ENCODE measurements around the gene FGFBP2.

FGFBP2 gene

GRCh38 chr4:15968551-15969300 is 5.8 kb upstream of the FGFBP2 start:
- DNase-seq (ENCODE audit: low read depth in 2 of 2, low spot score in 1 of 2): no peak

- no peak for DNase-seq (ENCODE audit: low read depth in 2 of 2, low spot score in 1 of 2)
These were observed 2.4 kb upstream of the FGFBP2 start for GRCh38 chr4:15965325-15965724.

GRCh38 chr4:15964159-15964558 is 1.2 kb upstream of the FGFBP2 start:
- no peak for DNase-seq (ENCODE audit: low read depth in 2 of 2, low spot score in 1 of 2)

GRCh38 chr4:15963576-15963975 is 601 bp upstream of the FGFBP2 start:
- no peak for DNase-seq (ENCODE audit: low read depth in 2 of 2, low spot score in 1 of 2)

GRCh38 chr4:15961781-15962510 is 1.0 kb downstream of the FGFBP2 start:
- DNase-seq (ENCODE audit: low read depth in 2 of 2, low spot score in 1 of 2): peak in 1 of 2 donors; percentile 27

- DNase-seq (ENCODE audit: low read depth in 2 of 2, low spot score in 1 of 2): no peak
These were observed 4.4 kb downstream of the FGFBP2 start for GRCh38 chr4:15958562-15958961.

GRCh38 chr4:15956179-15956850 is 6.7 kb downstream of the FGFBP2 start:
- DNase-seq (ENCODE audit: low read depth in 2 of 2, low spot score in 1 of 2): peak; percentile 46 to 62

- DNase-seq (ENCODE audit: low read depth in 2 of 2, low spot score in 1 of 2): no peak
These were observed 7.3 kb downstream of the FGFBP2 start for GRCh38 chr4:15955670-15956069.

- no peak for DNase-seq (ENCODE audit: low read depth in 2 of 2, low spot score in 1 of 2)
These were observed 9.3 kb downstream of the FGFBP2 start for GRCh38 chr4:15953625-15954024.

GRCh38 chr4:15951781-15952180 is 11.2 kb downstream of the FGFBP2 start:
- DNase-seq (ENCODE audit: low read depth in 2 of 2, low spot score in 1 of 2): no peak

- no peak for DNase-seq (ENCODE audit: low read depth in 2 of 2, low spot score in 1 of 2)
These were observed 14.1 kb downstream of the FGFBP2 start for GRCh38 chr4:15948826-15949225.

- no peak for DNase-seq (ENCODE audit: low read depth in 2 of 2, low spot score in 1 of 2)
These were observed 15.3 kb downstream of the FGFBP2 start for GRCh38 chr4:15947684-15948083.

- no peak for DNase-seq (ENCODE audit: low read depth in 2 of 2, low spot score in 1 of 2)
These were observed 17.5 kb downstream of the FGFBP2 start for GRCh38 chr4:15945516-15945915.

GRCh38 chr4:15944895-15945294 is 18.1 kb downstream of the FGFBP2 start:
- DNase-seq (ENCODE audit: low read depth in 2 of 2, low spot score in 1 of 2): no peak

- no peak for DNase-seq (ENCODE audit: low read depth in 2 of 2, low spot score in 1 of 2)
These were observed 20.7 kb downstream of the FGFBP2 start for GRCh38 chr4:15942283-15942682.

GRCh38 chr4:15938640-15939039 is 24.3 kb downstream of the FGFBP2 start, which contains the start of gene FGFBP1:
FGFBP1 (minus strand) TSS chr4:15938740; CDS start chr4:15936632, 2,108 bp downstream.
- DNase-seq (ENCODE audit: low read depth in 2 of 2, low spot score in 1 of 2): no peak

GRCh38 chr4:15938182-15938581 is 24.8 kb downstream of the FGFBP2 start:
- DNase-seq (ENCODE audit: low read depth in 2 of 2, low spot score in 1 of 2): no peak

GRCh38 chr4:15936495-15936894 is 26.5 kb downstream of the FGFBP2 start:
- no peak for DNase-seq (ENCODE audit: low read depth in 2 of 2, low spot score in 1 of 2)

GRCh38 chr4:15935504-15936402 is 27.2 kb downstream of the FGFBP2 start:
- no peak for DNase-seq (ENCODE audit: low read depth in 2 of 2, low spot score in 1 of 2)

GRCh38 chr4:15934259-15934658 is 28.7 kb downstream of the FGFBP2 start:
- no peak for DNase-seq (ENCODE audit: low read depth in 2 of 2, low spot score in 1 of 2)

All from stimulated activated CD8-positive, alpha-beta memory T cell treated with anti-CD3 and anti-CD28 coated beads, Interleukin-4, amount 100 ng/mL, for 4 hours (primary cell).